Dermis microvascular lymphatic vessel endothelial cell (primary cell): ENCODE measurements around the gene SNX25. TPM values are rescaled to one million over a fixed set of nuclear protein-coding genes. Genes with fewer than 3 reads are reported as not detected.
A peak's percentile ranks its signal among the peaks of the same experiment; 100 is the strongest.
"Not testable (repeated sequence)": the region's sequence is repeated elsewhere in the genome, so short reads cannot be mapped to it uniquely, and the experiment has no call there.

Experiments used
- DNase-seq, 2 donors: peaks; one replicate each; pipeline versions ENCODE4 v3.0.0 to v3.0.0-alpha.2; 2010; ENCODE audit warnings: low read depth in 2 of 2
- total RNA-seq: library from RNA; depleted of rRNA; stranded (reverse); fragments of >200 nt; gene quantifications from 2 replicates; pipeline ENCODE4 v1.2.1, GENCODE V29; 2014

SNX25 gene
- total RNA-seq, 1 donor from 2014 or later = 37.2 TPM

DNA sequence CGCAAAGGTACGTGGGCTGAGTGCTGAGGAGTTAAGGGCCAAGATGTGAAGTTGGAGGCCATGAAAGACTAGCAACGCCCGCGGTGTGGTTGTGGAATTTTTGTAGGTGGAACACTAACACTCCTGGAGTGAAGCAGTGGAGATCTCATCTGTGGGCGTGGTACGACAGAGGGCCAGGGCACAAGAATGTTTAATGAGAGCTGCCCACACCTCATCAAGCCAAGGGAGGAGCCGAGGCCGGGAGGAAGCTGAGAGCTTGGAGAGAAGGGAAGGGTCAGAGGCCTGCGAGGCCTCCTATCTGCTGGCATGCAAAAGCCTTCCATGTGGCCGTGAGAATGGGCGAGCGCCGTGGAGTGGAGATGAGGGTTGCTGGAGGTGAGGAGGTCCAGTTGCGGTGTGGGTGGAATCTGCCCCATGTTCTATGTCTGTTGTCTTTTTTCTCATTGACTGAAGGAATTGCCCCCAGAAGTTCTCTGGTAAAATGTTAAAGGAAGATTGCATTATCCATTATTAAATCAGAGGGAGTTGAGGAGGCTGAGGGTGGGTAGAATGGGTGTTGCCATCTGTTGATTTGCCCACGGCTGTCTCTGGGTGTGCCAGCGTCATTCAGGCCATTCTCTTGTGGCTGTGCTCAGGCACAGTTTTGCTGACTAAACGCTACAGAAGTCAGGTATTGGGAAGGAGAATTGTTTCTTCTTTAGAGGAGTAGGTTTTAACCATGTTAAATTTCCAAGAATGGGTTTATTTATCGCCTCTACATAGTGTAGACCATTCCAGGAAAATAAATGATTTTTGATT lies 19.8 kb downstream of the SNX25 start:
- DNase-seq = no peak

DNA sequence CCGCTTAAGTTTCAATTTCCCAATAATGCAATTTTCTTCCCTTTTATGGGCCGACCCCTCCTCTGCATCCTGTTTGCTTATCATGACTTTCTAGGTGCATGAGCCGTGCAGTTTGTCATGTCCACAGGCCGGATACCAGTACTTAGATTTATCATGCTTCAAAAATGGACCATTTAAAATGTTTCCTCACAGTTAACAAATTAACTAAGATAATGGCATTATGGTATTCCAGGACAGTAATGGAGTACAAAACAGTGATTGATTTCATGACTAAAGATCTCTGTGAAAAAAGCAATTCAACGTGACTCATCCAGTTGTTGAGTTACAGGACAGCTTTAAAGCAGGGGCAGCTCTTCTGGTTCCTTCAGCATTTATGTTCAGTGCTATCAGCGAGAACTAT lies 23.0 kb downstream of the SNX25 start:
- no peak for DNase-seq

DNA sequence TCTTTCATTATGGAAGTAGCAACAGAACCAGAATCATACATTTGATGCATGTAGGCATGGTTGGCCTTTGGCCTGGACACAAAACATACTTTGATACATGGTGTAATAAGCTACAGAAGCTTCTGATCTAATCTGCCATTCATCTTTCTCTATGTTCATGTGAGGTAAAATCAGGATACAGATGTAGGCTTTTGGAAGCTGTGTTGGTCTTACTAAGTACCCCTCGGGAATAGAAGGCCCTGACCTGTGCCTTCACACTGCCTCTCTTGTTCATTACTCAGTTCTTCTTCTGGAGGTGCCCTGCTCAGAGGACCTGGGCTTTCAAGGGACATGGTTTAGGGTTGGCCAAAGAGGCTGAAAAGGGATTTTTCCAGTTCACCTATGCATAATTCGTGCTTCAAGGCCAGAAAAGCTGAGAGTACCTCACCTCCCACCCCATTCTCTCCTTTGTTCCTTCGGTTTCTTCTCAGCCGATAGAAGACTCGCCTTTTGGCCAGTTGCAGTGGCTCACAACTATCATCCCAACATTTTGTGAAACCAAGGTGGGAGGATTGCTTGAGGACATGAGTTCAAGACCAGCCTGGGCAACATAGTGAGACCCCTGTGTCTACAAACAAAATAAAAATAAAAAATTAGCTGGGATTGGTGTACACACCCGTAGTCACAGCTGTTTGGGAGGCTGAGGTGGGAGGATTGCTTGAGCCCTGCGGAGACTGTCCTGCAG lies 25.9 kb downstream of the SNX25 start:
- DNase-seq = no peak

DNA sequence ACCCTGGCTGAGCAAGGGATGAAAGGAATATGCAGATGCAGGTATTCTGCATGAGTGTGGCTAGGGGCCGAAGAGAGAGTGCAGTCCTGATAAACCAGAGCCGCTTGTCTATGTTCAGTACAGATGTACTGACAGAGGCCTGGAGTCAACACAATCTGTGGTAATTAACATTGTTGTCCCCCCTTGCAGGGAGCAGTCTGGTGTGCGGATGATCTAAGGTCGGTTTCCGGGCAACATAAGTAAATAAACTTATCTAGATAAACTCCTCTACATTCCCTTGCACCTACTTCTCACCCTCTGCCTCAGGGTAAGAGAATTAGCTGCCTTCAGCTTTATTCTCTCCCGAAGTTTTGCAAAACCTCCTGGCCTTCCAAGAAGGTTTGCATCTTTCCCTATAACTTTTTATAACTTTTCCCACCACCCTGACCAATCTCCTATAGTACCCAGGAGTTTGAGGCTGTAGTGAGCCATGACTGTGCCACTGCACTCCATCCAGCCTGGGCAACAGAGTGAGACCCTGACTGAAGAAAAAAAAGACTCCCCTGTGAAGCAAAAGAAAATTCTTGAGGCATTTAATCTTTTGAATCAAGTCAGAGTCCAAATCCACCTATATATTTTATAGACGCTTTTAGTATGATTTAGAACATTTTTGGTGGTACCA lies 26.6 kb downstream of the SNX25 start:
- DNase-seq = peak in 1 of 2 donors; percentile 62

DNA sequence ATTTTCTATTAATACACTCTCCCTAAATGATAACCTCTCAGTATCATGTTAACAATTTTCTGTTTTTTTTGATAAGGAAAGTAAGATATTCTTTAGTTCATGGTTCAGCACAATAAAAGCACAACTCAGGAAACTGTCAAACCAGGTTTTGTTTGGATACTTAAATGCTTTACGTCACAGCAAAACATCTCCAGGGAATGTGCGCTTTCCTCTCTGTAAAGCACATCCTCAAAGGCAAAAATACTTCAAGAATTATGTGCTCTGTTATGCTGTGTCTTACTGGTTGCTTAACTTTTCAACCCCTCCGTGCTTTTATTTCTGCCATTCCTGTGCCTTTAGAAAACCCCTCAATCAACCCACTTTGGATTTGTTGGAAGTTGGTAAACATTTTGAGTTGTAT lies 27.8 kb downstream of the SNX25 start:
- peak in 1 of 2 donors; percentile 64 for DNase-seq

DNA sequence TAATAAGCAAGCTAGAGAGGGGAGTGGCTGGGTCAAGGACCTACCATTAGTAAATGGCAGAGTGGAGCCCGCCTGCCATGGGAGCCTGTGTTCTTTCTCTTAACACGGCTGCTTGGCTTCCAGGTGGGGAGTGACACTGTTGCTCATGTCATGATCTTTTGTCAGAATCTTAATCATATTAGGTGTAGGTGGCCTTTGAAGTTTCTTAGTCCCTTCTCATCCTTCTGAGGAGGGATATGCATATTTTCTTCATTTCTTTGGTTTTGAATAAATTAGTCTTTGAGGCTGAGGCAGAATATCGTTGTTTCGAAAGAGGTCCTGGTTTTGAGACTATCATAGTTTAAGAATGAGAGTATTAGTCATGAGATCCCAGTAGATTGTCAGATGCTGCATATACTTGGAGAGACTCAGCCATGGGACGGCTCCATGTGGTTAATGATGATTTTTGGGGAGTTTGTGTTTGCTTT lies 28.9 kb downstream of the SNX25 start:
- no peak for DNase-seq

DNA sequence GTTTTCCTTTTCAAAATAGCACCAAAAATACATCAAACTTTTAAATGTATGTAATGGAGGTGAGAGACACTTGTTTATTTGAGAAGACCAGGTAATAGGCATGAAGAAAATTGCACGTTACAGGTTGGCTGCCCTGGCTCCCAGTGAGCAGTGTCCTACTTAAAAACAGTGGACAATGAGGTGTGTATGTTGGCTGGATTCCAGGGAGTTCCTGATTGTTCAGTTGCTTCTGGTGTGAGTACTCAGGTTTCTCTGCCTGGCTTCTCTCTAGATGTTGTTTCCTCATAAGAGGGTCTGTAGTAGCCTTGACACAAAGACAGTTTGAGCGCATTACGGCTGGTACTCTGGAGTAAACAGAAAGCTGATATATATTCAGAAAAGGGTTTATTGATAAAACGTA lies 29.4 kb downstream of the SNX25 start:
- DNase-seq = peak in 1 of 2 donors; percentile 64

DNA sequence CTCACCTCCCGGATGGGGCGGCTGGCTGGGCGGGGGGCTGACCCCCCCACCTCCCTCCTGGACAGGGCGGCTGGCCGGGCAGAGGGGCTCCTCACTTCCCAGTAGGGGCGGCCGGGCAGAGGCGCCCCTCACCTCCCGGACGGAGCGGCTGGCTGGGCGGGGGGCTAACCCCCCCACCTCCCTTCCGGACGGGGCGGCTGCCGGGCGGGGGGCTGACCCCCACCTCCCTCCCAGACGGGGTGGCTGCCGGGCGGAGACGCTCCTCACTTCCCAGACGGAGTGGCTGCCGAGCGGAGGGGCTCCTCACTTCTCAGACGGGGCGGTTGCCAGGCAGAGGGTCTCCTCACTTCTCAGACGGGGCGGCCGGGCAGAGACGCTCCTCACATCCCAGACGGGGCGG lies 31.1 kb downstream of the SNX25 start:
- not testable (repeated sequence) for DNase-seq

DNA sequence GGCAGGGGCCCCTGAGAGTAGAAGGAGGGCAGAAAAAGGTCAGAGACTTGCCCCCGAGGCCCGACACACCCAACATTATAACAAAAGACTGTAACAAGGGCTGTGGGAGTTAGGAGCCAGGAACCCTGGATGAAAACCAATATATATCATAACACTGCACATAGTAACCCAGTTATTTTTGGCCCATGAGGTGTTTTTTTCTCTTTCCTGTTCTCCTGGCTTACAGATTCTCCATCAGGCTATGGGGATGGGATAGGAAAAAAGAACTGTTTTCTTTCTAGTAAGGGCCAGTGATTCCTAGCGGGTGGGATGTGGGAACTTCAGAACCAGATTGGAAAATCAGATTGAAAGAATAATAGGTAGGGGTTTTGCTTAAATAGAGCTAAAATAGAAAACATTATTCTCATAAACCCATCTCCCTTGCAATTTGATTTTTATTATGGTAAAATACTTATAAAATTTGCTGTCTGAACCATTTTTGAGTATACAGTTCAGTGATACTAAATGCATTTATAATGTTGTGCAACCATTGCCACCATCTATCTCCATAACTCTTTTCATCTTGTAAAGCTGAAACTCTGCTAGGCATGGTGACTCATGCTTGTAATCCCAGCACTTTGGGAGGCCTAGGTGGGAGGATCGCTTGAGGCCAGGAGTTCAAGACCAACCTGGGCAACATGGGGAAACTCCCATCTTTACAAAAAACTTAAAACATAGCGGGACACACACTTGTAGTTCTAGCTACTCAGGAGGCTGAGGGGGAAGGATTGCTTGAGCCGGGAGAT lies 33.5 kb downstream of the SNX25 start:
- peak; percentile 80 to 88 for DNase-seq

DNA sequence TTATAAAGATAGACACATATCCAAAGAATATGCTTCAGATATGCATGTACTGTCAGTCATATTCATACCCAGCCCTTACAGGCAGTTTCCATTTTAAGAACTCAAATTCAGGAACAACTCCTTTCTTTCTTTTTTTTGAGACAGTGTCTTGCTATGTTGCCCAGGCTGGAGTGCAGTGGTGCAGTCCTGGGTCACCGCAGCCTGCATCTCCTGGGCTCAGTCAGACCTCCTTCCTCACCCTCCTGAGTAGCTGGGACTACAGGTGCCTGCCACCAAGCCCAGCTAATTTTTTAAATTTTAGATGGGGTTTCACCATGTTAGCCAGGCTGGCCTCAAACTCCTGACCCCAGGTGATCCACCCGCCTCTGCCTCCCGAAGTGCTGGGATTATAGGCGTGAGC lies 34.5 kb downstream of the SNX25 start:
- no peak for DNase-seq

DNA sequence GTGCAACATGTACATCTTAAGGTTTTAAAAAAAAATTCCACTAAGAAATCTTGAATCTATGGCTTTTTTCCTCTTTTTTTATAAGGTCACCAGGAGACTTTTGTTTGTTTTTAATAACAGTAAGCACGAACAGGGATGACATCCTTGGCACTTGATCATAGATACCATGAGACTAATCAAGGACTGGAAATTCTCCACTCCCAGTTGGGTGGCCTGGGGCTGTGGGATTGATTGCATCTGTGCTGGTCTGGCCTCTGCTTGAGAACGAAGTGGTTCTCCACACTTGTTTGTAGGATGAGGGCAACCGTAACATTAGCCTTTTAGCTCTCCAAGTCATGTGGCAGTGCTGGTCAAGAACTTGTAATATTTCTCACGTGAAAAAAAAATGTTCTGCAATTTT lies 35.4 kb downstream of the SNX25 start:
- DNase-seq = no peak

DNA sequence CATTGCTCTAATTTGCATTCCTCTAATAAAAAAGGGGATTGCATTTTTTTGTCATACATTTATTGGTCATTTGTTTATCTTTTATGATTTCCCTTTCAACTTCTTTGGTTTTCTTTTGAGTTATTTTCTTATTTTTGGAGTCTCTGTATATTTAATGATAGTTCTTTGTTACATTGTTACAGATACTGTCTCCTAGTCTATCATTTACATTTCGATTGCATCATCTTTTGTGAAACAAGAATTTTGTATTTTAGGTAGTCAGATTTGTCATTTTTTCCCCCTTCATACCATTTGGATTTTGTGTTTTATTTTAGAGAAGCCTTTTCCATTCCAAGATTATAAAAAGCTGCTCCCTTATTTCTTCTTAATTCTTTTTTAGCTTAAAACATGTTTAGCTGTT lies 37.1 kb downstream of the SNX25 start:
- DNase-seq = no peak

DNA sequence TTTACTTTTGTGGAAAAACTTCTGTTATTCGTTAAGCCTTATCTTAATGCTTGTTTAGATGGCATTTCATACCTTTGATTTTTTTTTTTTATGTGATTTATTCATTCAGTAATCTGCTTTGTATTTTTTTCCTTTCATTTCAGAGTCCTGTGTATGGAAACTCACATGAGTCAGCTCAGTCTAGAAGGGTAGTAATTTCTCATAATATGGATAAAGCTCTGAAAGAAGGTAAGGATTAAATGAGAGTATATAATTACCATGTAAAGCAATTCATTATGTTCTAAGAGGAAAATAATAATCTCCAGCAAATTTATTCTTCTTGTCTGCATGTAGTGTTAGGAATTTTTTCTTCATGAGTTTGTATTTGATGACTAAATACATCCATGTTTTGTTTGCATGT lies 37.8 kb downstream of the SNX25 start:
- peak in 1 of 2 donors; percentile 33 for DNase-seq

DNA sequence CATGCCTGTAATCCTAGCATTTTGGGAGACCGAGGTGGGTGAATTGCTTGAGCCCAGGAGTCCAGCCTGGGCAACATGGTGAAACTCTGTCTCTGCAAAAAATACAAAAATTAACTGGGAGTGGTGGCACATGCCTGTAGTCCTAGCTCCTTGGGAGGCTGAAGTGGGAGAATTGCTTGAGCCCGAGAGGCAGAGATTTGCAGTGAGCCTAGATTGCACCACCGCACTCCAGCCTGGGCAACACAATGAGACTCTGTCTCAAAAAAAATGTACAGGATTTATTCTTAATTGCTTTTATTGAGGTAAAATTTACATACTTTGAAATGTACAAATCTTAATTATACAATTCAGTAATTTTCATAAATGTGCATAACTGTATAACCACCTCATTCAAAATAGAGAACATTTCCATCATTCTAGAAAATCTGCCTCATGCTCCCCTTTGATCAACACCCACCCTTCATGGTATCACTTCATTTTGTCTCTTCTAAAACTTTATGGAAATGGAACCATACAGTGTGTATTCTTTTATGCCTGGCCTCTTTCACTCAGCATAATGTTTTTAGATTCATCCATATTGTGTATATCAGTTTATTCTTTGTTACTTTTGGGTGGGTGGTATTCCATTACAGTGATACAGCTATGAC lies 39.1 kb downstream of the SNX25 start:
- no peak for DNase-seq

DNA sequence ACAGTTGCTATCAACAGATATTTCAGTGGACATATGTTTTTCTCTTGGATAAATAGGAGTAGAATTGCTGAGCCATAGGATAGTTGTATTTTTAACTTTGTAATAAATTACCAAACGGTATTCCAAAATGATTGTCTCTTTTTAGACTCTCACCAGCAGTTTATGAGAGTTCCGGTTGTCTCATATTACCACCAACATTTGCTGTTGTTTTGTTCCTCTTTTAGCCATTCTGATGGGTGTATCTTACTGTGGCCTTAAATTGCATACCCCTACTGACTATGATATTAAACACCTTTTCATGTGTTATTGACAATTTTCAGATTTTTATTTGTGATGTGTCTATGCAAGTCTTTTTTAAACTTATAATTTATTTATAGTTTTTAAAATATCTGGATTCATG lies 39.7 kb downstream of the SNX25 start:
- DNase-seq = no peak

DNA sequence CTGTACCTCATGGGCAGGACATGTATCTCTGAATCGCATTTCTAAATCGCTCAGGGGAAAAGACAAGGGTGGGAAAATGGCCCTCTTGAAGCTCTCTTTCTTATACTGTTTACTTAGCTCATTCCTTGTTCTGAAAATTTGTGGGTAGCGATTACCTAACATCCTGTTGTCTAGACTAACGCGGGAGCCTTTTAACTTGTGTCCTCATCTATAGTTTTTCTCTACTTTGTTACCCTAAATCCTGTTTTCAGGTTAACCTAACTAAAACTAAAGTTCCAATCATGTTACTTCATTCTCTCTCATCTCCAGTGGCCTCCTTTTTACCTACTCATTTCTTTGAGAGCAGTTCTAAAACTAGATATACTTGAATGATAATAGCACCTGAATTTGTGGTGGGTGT lies 45.0 kb downstream of the SNX25 start:
- peak in 1 of 2 donors; percentile 60 for DNase-seq

DNA sequence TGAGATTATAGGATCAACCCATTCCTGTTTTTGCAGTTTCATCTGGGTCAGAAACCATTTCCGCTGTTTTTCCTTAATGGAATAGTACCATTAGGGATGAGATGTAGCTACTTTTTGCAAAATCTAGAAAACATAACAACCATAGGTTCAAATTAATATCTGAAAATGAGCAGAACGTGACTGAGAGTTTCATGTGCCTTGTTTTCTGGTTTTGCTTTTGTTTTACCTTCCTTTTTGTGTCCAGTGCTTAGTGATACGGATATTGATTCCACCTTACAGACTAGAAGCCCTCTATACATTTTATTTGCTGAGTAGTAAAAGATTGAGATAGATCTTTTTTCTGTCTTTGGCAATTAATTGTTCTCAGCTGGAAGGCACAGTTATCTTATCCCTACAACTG lies 46.5 kb downstream of the SNX25 start:
- no peak for DNase-seq

DNA sequence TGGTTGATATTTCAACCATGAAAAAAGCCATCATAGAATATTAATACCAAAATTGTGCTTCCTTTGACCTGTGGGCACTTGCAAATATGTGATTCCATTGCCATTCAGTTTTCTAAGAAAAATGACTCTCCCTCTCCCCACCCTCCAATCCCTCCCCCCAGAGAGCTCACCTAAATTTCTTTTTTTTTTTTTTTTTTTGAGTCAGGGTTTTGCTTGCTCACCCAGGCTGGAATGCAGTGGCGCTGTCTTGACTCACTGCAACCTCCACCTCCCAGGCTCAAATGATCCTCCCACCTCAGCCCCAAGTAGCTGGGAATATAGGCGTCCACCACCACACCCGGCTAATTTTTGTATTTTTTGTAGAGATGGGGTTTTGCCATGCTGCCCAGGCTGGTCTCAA lies 47.0 kb downstream of the SNX25 start:
- DNase-seq = no peak

DNA sequence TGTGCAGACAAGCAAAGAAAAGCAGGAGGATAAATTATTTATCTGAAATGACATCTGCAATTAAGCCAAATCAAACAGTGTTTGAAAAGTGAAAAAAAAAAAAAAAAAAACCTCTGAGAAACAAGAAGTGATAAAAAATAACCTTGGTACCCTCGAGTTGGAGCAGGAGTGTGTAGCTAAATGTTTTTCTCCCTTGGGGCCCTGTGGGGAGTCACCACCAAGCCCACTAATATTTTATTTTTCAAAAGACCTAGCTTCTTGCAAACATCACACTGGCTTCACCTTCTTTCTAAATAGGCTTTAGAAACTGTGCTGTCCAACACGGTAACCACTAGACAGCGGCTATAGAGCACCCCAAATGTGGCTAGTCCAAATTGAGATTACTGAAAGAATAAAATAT lies 47.7 kb downstream of the SNX25 start:
- no peak for DNase-seq

DNA sequence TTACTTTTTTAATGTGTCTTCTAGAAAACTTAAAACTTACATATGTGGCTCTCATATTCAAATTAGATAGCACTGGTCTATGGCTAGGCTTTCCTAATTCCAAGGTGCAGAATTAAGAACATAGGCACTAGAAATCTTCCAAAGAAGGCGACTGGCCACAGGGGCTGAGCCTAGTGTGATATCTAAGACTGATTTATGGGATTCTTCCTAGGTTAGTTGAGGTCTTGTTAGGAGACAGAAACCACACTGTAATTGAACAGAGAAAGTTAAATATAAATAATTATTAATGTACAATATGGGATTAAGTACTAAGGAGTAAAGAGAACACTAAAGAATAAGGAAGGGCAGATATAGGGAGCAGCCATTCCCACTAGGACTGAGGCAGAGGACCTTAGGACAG lies 48.3 kb downstream of the SNX25 start:
- DNase-seq = no peak

DNA sequence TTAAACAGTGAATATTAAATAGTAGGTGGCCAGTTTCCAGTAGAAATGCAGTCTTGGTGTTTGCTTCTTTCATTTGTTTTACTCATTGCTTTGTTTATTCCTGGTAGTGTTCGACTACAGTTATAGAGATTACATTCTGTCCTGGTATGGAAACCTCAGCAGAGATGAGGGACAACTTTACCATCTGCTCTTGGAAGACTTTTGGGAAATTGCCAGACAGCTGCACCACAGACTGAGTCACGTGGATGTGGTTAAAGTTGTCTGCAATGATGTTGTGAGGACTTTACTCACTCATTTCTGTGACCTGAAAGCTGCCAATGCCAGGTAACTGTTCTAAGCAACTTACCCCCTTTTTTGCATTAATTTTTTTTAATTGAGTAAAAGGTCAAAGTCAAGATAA lies 49.3 kb downstream of the SNX25 start:
- DNase-seq = peak in 1 of 2 donors; percentile 61
